Measurements from ENCODE around the gene PCAT6. TPM values are rescaled to one million over a fixed set of nuclear protein-coding genes. Genes with fewer than 3 reads are reported as not detected.
"Not testable (repeated sequence)": the region's sequence is repeated elsewhere in the genome, so short reads cannot be mapped to it uniquely, and the experiment has no call there.

The PCAT6 gene
- 0.51 TPM in 1 of 2 replicates, not detected in the other for total RNA-seq

DNA sequence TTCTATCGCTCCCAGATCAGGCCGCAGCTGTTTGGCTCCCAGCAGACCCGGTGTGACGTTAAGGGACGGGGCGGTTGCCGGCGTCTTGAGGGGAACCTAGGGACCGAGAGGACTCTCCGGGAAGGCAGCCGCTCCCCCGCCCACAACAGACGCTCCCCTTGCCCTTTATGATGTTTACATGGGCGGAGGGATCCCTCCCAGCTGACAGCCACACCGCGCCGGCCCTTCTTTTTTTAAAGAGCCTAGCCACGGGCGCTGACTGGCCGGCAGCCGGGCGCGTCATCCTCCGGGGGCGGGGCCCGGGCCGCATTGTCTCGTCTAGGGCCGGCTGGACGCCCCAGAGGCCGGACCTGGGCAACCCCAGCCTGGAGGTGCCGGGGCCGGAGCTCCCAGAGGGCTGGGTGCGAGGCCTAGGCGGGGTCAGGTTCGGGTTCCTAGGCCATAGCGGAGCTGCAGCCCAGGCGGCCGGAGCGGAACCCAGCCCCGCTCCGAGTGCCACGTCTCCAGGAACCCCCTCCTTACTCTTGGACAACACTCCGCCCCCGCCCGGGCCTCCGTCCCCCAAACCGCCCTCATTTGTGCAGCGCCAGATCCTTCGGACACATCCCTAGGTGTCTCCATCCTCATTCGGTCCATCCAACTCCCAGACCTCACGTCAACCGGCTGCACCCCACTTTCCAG is at the start of gene PCAT6:
TSS of gene PCAT6 (plus strand) at position 340 of the 681 bp plus-strand sequence.
- peak; percentile 96 for DNase-seq

DNA sequence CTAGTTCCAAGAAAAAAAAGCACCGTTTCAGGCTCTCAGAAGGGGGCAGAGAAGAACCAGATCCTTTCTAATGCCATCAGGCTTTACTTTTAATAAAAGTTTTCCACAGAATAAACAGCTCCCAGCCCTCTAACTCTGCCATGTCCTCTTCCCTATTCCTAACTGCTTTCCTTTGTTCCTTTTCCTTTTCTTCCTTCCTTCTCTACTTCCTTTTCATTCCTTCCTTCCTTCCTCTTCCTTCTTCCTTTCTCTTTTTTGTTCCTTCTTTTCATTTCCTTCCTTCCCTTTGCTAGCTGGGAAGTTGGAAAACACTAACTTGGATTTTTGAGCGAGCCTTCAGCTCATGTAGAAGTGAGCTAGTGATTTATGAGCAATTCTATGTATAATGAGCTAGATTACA is 48.7 kb upstream of the PCAT6 start:
- DNase-seq = no peak

- no peak for DNase-seq
Measured at GRCh38 chr1:202765721-202766120, 45.0 kb upstream of the PCAT6 start.

DNA sequence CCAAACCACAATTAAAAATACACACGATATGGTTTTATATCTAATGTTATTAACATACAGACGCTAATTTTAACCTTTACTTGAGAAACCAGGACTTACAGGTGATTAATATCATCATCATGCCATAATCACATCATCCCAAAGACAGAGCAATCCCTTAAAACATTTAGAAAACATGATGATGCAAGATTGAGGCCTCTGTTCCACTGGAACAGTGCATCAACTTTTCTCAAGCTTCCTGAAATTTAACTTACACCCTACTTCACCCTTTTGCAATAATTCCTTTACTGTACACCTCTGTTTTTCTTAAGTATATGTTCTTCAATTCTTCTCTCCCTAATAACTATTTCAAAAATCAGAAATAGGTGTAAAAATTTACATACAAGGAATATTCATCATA is 40.6 kb upstream of the PCAT6 start:
- no peak for DNase-seq

- DNase-seq = no peak
Measured at GRCh38 chr1:202781180-202781579, 29.6 kb upstream of the PCAT6 start.

DNA sequence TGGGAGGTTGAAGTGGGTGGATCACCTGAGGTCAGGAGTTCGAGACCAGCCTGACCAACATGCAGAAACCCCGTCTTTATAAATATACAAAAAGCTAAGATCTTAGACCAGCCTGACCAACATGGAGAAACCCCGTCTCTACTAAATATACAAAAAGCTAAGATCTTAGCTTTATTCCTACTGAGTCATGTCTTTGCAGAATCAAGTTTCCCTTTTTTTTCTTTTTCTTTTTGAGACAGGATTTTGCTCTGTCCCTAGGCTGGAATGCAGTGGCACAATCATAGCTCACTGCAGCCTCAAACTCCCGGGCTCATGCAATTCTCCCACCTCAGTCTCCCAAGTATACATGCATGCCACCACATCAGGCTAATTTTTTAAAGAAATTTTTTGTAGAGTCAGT is 23.9 kb upstream of the PCAT6 start:
- no peak for DNase-seq

DNA sequence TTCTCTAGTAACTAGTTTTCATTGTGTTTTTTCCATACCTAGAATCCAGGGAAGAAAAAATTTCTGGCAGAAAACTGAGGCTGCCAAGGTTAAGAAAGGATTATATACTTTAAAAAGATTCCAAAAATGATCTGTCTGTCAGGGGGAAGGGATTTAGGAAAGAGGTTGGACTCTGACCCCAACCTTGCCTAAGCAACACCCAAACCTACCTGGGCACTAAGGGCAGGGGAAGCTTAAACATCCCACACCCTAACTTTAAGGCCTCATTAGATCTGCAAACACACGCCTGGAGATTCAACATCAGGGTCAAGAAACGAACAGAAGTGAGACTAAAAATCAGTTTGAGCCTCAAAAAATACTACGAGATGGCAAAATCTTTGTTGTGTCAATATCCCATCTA is 22.0 kb upstream of the PCAT6 start:
- no peak for DNase-seq

- DNase-seq = peak; percentile 37
Measured at GRCh38 chr1:202791077-202791747, 19.5 kb upstream of the PCAT6 start.

GRCh38 chr1:202794051-202794740 is 16.6 kb upstream of the PCAT6 start:
- DNase-seq = no peak

DNA sequence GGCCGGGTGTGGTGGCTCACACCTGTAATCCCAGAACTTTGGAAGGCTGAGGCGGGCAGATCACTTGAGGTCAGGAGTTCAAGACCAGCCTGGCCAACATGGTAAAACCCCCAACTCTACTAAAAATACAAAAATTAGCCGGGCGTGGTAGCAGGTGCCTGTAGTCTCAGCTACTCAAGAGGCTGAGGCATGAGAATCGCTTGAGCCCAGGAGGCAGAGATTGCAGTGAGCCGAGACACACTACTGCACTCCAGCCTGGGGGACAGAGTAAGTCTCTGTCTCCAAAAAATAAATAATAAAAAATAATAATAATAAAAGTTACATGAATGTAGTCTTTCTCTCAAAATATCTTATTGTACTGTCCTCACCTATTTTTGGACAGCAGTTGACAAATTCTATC is 15.8 kb upstream of the PCAT6 start:
- not testable (repeated sequence) for DNase-seq

DNA sequence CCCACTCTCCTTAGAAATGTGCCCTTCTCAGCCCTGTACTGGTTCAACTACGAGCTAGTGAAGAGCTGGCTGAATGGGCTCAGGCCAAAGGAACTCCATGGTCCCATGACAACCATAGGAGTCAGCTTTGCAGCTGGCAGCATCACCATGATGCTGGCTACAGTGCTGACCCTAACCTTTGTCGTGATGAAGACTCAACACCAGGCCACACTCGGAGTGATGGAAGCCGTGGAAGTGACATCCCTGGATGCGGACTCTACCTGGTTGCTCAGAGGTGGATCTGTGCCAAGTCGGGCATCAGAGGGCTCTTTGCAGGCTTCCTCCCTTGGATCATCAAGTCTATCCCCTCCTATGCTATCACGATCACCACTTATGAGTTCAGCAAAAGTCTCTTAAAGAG is 14.1 kb upstream of the PCAT6 start:
- DNase-seq = no peak

- no peak for DNase-seq
Measured at GRCh38 chr1:202798260-202798659, 12.5 kb upstream of the PCAT6 start.

GRCh38 chr1:202798792-202799331 is 11.9 kb upstream of the PCAT6 start:
- DNase-seq = no peak

- DNase-seq = no peak
Measured at GRCh38 chr1:202800742-202801141, 10.0 kb upstream of the PCAT6 start.

- no peak for DNase-seq
Measured at GRCh38 chr1:202801175-202801574, 9.6 kb upstream of the PCAT6 start.

DNA sequence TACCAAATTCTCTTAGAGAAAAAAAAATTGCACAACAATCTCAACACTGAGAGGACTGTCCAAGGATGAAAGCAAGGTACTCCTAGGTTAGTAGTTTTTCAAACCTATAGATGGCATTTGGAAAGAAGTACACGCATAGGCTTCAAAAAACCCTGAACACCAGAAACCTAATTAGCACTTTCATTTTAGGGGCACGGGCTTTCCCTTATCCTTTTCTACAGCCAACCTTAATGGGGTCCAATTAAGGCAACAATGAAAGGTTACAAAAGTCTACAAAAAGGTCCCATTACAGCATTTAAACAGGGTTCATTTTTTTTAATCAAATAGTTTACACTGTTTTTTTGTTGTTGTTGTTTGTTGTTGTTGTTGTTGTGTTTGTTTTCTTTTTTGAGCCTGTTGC is 8.7 kb upstream of the PCAT6 start:
- DNase-seq = no peak

DNA sequence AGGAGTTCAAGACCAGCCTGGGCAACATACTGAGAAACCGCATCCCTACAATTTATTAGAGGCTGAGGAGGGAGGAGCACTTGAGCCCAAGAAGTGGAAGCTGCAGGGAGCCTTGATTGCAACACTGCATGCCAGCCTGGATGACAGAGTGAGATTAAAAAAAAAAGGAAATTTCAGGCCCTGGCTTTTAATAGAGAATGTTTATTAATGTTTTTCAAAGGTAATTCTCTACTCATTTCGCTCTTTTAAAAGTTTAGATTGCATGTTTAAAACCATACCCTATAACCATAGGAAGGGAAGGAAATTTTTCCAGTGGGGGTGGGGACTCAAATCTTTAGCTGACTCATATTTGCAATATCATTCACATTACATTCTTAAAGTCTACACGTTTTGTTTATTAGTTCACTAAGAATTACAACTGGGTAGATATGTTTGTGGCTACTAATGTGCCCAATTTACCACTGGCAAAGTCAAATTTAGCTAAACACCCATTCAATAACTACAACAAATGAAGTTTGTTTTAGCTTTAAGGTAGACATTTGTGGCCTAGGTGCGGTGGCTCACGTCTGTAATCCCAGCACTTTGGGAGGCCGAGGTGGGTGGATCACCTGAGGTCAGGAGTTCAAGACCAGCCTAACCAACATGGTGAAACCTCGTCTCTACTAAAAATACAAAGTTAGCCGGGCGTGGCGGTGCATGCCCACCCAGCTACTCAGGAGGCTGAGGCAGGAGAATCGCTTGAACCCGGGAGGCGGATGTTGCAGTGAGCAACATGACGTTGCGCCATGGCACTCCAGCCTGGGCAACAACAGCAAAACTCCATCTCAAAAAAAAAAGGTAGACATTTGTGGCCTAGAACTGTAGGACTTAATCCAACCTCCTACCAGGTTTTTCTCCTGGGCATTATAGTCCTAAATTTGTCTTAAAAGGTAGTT is 7.5 kb upstream of the PCAT6 start:
- no peak for DNase-seq

- DNase-seq = no peak
Measured at GRCh38 chr1:202804126-202804525, 6.6 kb upstream of the PCAT6 start.

DNA sequence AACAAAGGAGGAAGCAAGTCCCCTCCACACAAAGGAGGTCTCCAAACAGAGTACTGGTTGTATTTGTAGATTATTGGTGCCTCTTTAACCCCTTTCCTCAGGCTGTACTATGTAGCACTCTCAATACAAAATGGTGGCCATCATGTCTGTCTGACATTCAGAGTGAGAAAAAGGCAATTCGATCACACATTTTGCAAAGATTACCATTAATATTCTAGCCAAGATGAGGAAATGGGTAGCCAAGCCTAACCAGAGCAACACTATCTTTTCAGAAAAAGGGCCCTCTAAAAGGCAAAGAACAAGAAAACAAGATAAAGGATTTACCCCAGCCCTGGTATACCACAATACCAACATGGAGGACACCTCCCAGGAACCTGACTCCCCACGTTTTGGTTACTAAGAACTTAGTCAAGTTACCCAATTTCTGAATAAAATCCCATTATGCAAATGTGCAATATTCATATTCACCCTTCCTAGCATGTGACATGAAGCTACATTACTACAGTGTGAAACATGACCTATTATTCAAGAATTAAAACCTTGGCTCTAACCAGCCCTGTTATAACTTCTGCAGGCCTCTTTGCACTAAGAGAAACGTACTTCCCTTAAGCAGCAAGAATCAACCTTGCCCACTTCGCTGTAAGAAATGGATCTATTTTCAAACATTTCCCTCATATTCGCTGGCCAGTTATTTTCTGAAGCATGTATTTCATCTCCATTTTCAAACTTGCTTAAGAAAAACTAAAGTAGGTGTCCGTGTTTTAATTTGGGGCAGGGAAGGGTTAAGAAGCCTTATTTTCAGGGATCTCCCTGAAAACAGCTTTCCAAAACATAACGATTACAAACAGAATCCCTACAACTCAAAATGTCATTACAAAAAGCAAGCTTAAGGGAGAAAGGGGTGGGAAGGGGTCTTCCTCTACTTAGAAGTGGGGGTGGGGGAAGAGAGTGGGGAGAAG is 4.6 kb upstream of the PCAT6 start:
- peak; percentile 24 for DNase-seq

- peak; percentile 25 for DNase-seq
Measured at GRCh38 chr1:202806845-202807450, 3.8 kb upstream of the PCAT6 start.

DNA sequence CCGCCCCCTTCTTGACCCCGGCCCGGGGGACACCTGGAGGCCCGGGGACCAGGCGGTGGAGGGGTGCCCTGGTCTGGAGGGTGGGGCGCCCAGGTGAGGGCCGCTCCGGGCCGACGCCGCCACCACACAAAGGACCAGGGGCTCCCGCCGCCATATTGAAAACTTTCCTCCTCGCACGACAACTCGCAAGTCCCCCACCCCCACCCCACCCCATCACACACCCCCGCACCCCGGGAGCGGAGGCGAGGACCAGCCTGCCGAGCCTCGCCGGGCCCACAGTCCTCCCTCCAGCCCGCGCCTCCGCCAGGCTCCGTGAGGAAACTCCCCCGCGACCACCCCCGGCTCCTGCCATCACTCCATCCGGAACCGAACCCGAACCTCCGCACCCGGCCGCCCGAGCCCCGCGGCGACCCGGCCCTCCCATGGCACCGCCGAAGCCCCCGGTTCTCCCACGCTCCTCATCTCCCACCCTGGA is 3.3 kb upstream of the PCAT6 start:
- DNase-seq = peak; percentile 42
